ENCODE measurements around the gene HSPA1B.
"Not testable (repeated sequence)": the region's sequence is repeated elsewhere in the genome, so short reads cannot be mapped to it uniquely, and the experiment has no call there.

The HSPA1B gene

DNA sequence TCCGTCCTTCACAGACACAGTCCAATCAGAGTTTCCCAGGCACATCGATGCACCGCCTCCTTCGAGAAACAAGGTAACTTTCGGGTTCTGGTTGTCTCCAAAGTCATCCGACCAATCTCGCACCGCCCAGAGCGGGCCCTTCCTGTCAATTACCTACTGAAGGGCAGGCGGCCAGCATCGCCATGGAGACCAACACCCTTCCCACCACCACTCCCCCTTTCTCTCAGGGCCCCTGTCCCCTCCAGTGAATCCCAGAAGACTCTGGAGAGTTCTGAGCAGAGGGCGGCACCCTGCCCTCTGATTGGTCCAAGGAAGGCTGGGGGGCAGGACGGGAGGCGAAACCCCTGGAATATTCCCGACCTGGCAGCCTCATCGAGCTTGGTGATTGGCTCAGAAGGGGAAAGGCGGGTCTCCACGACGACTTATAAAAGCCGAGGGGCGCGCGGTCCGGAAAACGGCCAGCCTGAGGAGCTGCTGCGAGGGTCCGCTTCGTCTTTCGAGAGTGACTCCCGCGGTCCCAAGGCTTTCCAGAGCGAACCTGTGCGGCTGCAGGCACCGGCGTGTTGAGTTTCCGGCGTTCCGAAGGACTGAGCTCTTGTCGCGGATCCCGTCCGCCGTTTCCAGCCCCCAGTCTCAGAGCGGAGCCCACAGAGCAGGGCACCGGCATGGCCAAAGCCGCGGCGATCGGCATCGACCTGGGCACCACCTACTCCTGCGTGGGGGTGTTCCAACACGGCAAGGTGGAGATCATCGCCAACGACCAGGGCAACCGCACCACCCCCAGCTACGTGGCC lies at the start of gene HSPA1B:
Gene HSPA1B, plus strand, starts transcription at position 453 of the 794 bp plus-strand sequence. Its CDS starts 213 bp downstream, at position 666.
- in situ Hi-C loops (cut with HindIII; ENCODE audit: low pct_ligation_motif_present, low pct_unique_long_range_greater_than_20kb, low sequenced_read_pairs): no loop called here
- no peak for DNase-seq

DNA sequence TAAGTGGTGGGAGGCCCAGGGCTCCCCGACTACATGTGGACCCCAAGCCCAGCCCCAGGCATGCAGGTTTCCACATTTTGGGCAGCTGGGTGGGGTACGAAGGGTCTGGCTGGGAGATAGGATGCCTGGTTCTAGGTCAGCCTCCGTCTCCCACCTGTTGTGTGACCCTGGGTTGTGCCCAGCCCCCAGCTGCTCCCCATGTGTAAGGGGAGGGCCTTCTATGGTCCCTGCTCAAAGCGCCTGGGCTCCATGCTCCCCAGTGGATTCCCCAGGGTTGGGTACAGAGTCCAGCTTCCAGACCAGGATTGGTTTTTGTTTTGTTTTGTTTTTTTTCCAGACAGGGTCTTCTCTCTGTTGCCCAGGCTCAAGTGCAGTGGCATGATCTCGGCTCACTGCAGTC lies 49.3 kb upstream of the HSPA1B start:
- in situ Hi-C loops (cut with HindIII; ENCODE audit: low pct_ligation_motif_present, low pct_unique_long_range_greater_than_20kb, low sequenced_read_pairs): no loop called here
- DNase-seq: no peak

GRCh38 chr6:31778999-31779885 lies 48.3 kb upstream of the HSPA1B start:
- in situ Hi-C loops (cut with HindIII; ENCODE audit: low pct_ligation_motif_present, low pct_unique_long_range_greater_than_20kb, low sequenced_read_pairs): no loop called here
- DNase-seq: no peak

DNA sequence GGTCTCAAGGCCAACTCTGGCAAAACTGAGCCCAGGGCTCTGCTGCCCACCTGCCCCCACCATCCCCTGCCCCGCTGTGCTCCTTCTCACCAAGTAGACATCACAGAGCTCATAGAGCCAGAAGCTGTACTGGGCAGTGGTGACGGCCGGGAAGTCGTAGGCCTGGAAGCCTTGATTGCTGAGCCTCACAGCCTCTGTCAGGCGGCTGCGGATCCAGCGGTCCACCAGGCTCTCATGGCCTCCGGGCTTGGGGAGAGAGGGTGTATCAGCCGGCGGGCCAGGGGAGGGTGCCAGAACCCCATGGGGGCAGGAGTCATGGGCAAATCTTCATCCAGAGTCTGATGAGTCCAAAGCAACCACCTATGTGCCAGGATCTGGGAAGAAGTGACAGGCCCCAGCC lies 47.6 kb upstream of the HSPA1B start:
- no peak for DNase-seq
- in situ Hi-C loops (cut with HindIII; ENCODE audit: low pct_ligation_motif_present, low pct_unique_long_range_greater_than_20kb, low sequenced_read_pairs): no loop called here

DNA sequence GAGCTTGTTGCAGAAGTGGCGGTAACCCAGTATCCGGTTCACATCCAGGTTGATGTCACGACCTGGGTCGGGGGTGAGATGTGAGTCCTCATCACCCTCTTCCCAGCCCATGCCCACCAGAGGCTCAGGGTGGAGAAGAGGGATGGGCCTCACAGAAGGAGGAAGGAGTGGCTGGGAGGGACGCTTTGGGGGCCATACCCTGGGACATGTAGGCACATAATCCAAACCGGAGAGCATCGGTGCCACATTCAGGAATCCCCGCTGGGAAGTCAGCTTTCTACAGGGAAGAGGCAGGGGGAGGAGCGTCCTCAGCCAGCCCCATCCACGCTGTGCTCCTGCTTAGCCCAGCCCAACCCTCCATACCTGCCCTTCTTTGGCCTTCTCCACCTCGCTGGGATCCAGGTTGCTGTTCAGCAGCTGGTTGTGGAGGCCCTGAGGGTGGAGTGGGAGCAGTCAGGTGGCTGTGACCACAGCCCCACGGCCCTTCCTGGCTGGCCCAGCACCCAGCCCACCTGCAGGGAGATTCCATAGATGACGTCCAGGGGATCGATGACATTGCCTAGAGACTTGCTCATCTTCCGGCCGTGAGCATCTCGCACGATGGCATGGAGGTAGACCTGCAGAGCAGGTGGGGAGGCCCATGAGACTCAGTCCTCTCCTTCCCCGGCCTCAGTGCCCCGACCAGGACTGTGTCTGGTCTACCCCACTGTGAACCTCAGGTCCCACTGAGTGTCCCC lies 46.9 kb upstream of the HSPA1B start:
- in situ Hi-C loops (cut with HindIII; ENCODE audit: low pct_ligation_motif_present, low pct_unique_long_range_greater_than_20kb, low sequenced_read_pairs): no loop called here
- DNase-seq: no peak

- DNase-seq: no peak
- in situ Hi-C loops (cut with HindIII; ENCODE audit: low pct_ligation_motif_present, low pct_unique_long_range_greater_than_20kb, low sequenced_read_pairs): no loop called here
These were observed 46.1 kb upstream of the HSPA1B start for GRCh38 chr6:31781244-31782125.

DNA sequence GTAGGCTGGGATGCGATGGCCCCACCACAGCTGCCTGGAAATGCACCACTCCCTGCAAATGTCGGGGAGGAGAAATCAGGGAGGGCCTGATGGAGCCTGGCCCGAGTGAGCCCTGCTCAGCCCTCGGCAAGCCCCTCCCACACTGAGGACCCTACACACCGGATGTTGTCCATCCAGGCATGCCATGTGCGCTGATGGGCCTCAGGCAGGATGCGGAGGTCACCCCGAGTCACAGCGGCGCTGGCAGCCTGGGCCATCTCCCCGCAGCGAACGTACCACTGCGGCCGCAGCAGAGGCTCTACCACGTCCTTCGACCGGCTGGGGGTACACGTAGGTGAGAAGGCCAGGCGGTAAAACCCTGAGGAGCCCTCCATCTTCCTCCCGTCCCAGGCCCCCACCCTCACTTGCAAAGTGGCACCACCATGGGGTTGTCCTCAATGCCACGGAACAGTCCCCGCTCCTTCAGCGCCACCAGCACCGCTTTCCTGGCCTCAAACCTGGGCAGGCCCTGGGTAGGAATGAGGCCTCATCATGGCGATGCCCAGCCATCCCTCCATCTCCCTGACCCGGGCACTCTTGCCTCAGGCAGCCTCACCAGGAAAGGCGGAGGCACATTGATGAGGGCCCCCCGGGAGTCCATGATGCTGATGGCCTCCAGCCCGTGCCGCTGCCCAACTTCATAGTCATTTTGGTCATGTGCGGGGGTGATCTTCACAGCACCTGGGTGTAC lies 45.2 kb upstream of the HSPA1B start:
- in situ Hi-C loops (cut with HindIII; ENCODE audit: low pct_ligation_motif_present, low pct_unique_long_range_greater_than_20kb, low sequenced_read_pairs): no loop called here
- no peak for DNase-seq

DNA sequence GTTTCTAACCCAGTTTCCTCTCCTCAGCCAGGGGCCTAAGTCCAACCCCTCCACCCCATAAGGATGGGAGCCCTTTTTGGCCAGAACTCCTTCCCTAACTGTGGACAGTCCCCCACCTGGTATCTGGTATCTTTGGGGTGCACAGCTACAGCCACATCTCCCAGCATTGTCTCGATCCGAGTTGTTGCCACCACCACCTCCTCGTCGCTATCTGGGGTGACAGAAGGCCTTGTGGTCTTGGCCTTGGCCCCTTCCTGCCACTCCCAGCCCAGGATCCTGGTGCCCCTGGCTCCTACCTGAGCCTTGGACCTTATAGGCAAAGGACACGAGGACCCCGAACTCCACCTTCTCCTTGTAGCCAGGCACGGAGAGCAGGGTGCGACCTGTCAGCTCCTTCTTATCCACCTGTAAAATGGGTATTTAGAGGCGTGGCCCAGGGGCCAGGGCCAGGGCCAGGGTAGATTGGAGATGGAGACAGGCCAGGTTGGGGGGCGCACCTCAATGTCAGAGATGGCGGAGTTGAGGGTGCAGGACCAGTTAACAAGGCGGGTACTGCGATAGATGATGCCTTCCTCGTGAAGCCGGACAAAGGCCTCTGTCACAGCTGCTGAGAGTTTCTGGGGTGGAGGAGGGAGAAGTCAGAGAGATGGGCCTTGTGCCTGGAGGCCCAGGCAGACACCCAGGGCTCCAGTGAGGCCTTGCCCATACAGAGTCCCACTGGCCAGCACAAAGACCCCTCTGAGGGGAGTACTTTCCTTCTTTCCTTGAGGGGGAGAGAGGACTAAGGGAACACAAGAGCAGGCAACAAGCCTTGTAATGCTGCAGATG lies 43.2 kb upstream of the HSPA1B start:
- no peak for DNase-seq
- in situ Hi-C loops (cut with HindIII; ENCODE audit: low pct_ligation_motif_present, low pct_unique_long_range_greater_than_20kb, low sequenced_read_pairs): no loop called here

- no peak for DNase-seq
- in situ Hi-C loops (cut with HindIII; ENCODE audit: low pct_ligation_motif_present, low pct_unique_long_range_greater_than_20kb, low sequenced_read_pairs): no loop called here
These were observed 42.1 kb upstream of the HSPA1B start for GRCh38 chr6:31785475-31785874.

GRCh38 chr6:31791324-31792089 lies 36.0 kb upstream of the HSPA1B start:
- peak; percentile 45 for DNase-seq

DNA sequence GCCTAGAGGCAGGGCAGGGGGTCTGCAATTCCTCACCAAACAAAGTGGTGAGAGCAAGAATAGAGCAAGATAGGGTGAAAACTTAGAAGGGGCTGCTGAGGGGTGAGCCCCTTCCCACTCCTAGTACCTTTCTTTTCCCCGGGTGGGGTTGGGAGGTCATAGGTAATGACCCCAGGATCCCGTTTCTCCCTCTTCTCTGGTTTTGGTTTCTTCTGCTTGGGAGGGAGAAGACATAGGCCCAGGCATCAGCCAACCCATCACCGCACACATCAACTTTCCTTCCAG lies 35.5 kb upstream of the HSPA1B start:
- DNase-seq: no peak
- in situ Hi-C loops (cut with HindIII; ENCODE audit: low pct_ligation_motif_present, low pct_unique_long_range_greater_than_20kb, low sequenced_read_pairs): no loop called here

More at GRCh38 chr6:31791324-31792089, 36.0 kb upstream of the HSPA1B start:
- in situ Hi-C loops (cut with HindIII; ENCODE audit: low pct_ligation_motif_present, low pct_unique_long_range_greater_than_20kb, low sequenced_read_pairs): no loop called here

- peak; percentile 32 for DNase-seq
- in situ Hi-C loops (cut with HindIII; ENCODE audit: low pct_ligation_motif_present, low pct_unique_long_range_greater_than_20kb, low sequenced_read_pairs): no loop called here
These were observed 34.8 kb upstream of the HSPA1B start for GRCh38 chr6:31792761-31793171.

- not testable (repeated sequence) for DNase-seq
These were observed 33.7 kb upstream of the HSPA1B start for GRCh38 chr6:31793927-31794245.

GRCh38 chr6:31794294-31794865 lies 33.2 kb upstream of the HSPA1B start:
- in situ Hi-C loops (cut with HindIII; ENCODE audit: low pct_ligation_motif_present, low pct_unique_long_range_greater_than_20kb, low sequenced_read_pairs): no loop called here
- peak; percentile 31 for DNase-seq

More at GRCh38 chr6:31793927-31794245, 33.7 kb upstream of the HSPA1B start:
- in situ Hi-C loops (cut with HindIII; ENCODE audit: low pct_ligation_motif_present, low pct_unique_long_range_greater_than_20kb, low sequenced_read_pairs): not testable (repeated sequence)

- peak; percentile 41 for DNase-seq
These were observed 32.5 kb upstream of the HSPA1B start for GRCh38 chr6:31794866-31795615.

More at GRCh38 chr6:31794866-31795615, 32.5 kb upstream of the HSPA1B start:
- in situ Hi-C loops (cut with HindIII; ENCODE audit: low pct_ligation_motif_present, low pct_unique_long_range_greater_than_20kb, low sequenced_read_pairs): no loop called here
